ENCODE data around the gene BDKRB1. TPM values are rescaled to one million over a fixed set of nuclear protein-coding genes. Genes with fewer than 3 reads are reported as not detected.

Gene BDKRB1
- total RNA-seq, 1 donor from 2014 or later: 0.20 TPM

- peaks cover 3% of the 10 kb centered on the region for H3K9me3 Mint-ChIP-seq (ENCODE audit: unreplicated experiment)
- FAIRE-seq (no peak), DNase-seq (ENCODE audit: low read depth) (peak; percentile 81)
- Histone ChIP-seq H3K36me3 (ENCODE audit: insufficient read depth, low read length) (no peaks in the 10 kb centered on the region), H2AFZ (ENCODE audit: low read depth, low read length) (peak overlapping the region; percentile 4), H4K20me1 (ENCODE audit: insufficient read depth, low read length) (no peaks in the 10 kb centered on the region), H3K4me3 (ENCODE audit: insufficient read depth, low read depth, low read length) (no peak overlapping the region), H3K9ac (ENCODE audit: low read length) (no peak overlapping the region), H3K27ac (ENCODE audit: low read depth, low read length) (no peak overlapping the region), H3K79me2 (ENCODE audit: insufficient read depth, low read length) (no peaks in the 10 kb centered on the region), H3K27me3 (ENCODE audit: insufficient read depth, low read length) (no peaks in the 10 kb centered on the region), H3K4me2 (ENCODE audit: low read length) (no peak overlapping the region), H3K4me1 (ENCODE audit: insufficient read depth, low read length) (peaks cover 4% of the 10 kb centered on the region), H3K9me3 (ENCODE audit: insufficient read depth, low read depth, low read length) (peaks cover 2% of the 10 kb centered on the region)
- H3K27ac Mint-ChIP-seq (ENCODE audit: unreplicated experiment): no peak overlapping the region
- no peaks in the 10 kb centered on the region for H3K36me3 Mint-ChIP-seq (ENCODE audit: low read depth, unreplicated experiment)
- no peak overlapping the region for H3K4me3 Mint-ChIP-seq (ENCODE audit: unreplicated experiment)
- peaks cover 3% of the 10 kb centered on the region for H3K4me1 Mint-ChIP-seq (ENCODE audit: low read depth, unreplicated experiment)
- no peak for TF ChIP-seq CTCF (IDR thresholded peaks at IDR 0.05; ENCODE audit: insufficient read depth, low read depth, low read length)
- H3K27me3 Mint-ChIP-seq (ENCODE audit: low read depth, unreplicated experiment): peaks cover 18% of the 10 kb centered on the region
Observed at GRCh38 chr14:96225745-96226151, 30.3 kb upstream of the BDKRB1 start.

- H3K9ac ChIP-seq (ENCODE audit: low read length): no peak overlapping the region
- no peak for FAIRE-seq
- H3K9me3 ChIP-seq (ENCODE audit: insufficient read depth, low read depth, low read length): no peaks in the 10 kb centered on the region
- H3K4me1 ChIP-seq (ENCODE audit: insufficient read depth, low read length): peaks cover 4% of the 10 kb centered on the region
- no peak overlapping the region for H3K4me2 ChIP-seq (ENCODE audit: low read length)
- H3K36me3 ChIP-seq (ENCODE audit: insufficient read depth, low read length): no peaks in the 10 kb centered on the region
- H3K79me2 ChIP-seq (ENCODE audit: insufficient read depth, low read length): no peaks in the 10 kb centered on the region
- Mint-ChIP-seq H3K4me3 (ENCODE audit: unreplicated experiment) (no peak overlapping the region), H3K4me1 (ENCODE audit: low read depth, unreplicated experiment) (peaks cover 3% of the 10 kb centered on the region), H3K27ac (ENCODE audit: unreplicated experiment) (no peak overlapping the region), H3K36me3 (ENCODE audit: low read depth, unreplicated experiment) (no peaks in the 10 kb centered on the region), H3K9me3 (ENCODE audit: unreplicated experiment) (peaks cover 3% of the 10 kb centered on the region), H3K27me3 (ENCODE audit: low read depth, unreplicated experiment) (peaks cover 14% of the 10 kb centered on the region)
- no peak for DNase-seq (ENCODE audit: low read depth)
- H3K4me3 ChIP-seq (ENCODE audit: insufficient read depth, low read depth, low read length): no peak overlapping the region
- no peaks in the 10 kb centered on the region for H4K20me1 ChIP-seq (ENCODE audit: insufficient read depth, low read length)
- no peak overlapping the region for H3K27ac ChIP-seq (ENCODE audit: low read depth, low read length)
- TF ChIP-seq CTCF (IDR thresholded peaks at IDR 0.05; ENCODE audit: insufficient read depth, low read depth, low read length): no peak
- TF ChIP-seq EZH2 (IDR thresholded peaks at IDR 0.05; ENCODE audit: insufficient read depth, low read length): no peak
- no peaks in the 10 kb centered on the region for H3K27me3 ChIP-seq (ENCODE audit: insufficient read depth, low read length)
- H2AFZ ChIP-seq (ENCODE audit: low read depth, low read length): no peak overlapping the region
Observed at GRCh38 chr14:96227428-96227827, 28.6 kb upstream of the BDKRB1 start.

- Histone ChIP-seq H3K27me3 (ENCODE audit: insufficient read depth, low read length) (no peaks in the 10 kb centered on the region), H3K4me1 (ENCODE audit: insufficient read depth, low read length) (peaks cover 4% of the 10 kb centered on the region), H4K20me1 (ENCODE audit: insufficient read depth, low read length) (no peaks in the 10 kb centered on the region), H3K9me3 (ENCODE audit: insufficient read depth, low read depth, low read length) (no peaks in the 10 kb centered on the region), H3K27ac (ENCODE audit: low read depth, low read length) (no peak overlapping the region), H3K36me3 (ENCODE audit: insufficient read depth, low read length) (no peaks in the 10 kb centered on the region), H3K9ac (ENCODE audit: low read length) (no peak overlapping the region), H3K4me3 (ENCODE audit: insufficient read depth, low read depth, low read length) (no peak overlapping the region), H2AFZ (ENCODE audit: low read depth, low read length) (no peak overlapping the region), H3K4me2 (ENCODE audit: low read length) (no peak overlapping the region), H3K79me2 (ENCODE audit: insufficient read depth, low read length) (no peaks in the 10 kb centered on the region)
- no peak for TF ChIP-seq CTCF (IDR thresholded peaks at IDR 0.05; ENCODE audit: insufficient read depth, low read depth, low read length)
- TF ChIP-seq EZH2 (IDR thresholded peaks at IDR 0.05; ENCODE audit: insufficient read depth, low read length): no peak
- Mint-ChIP-seq H3K27ac (ENCODE audit: unreplicated experiment) (no peak overlapping the region), H3K4me3 (ENCODE audit: unreplicated experiment) (no peak overlapping the region), H3K36me3 (ENCODE audit: low read depth, unreplicated experiment) (no peaks in the 10 kb centered on the region), H3K27me3 (ENCODE audit: low read depth, unreplicated experiment) (peaks cover 22% of the 10 kb centered on the region), H3K9me3 (ENCODE audit: unreplicated experiment) (peaks cover 3% of the 10 kb centered on the region), H3K4me1 (ENCODE audit: low read depth, unreplicated experiment) (peaks cover 3% of the 10 kb centered on the region)
- no peak for DNase-seq (ENCODE audit: low read depth)
- FAIRE-seq: no peak
Observed at GRCh38 chr14:96229315-96229714, 26.7 kb upstream of the BDKRB1 start.
